Smooth muscle cell (in vitro differentiated cells): Measurements from ENCODE around the gene MYEOV. TPM values are rescaled to one million over a fixed set of nuclear protein-coding genes. Genes with fewer than 3 reads are reported as not detected.

Experiments used
- DNase-seq: peaks from one replicate; lab custom pipeline; 2025; ENCODE audit not compliant: unreplicated experiment; lab: John Stamatoyannopoulos, UW
- H2AFZ ChIP-seq: fragments of 200-600 bp; sonication (generic); 2 replicates; pipeline ENCODE4 v1.6.0; 2016; ENCODE audit warnings: antibody characterized with exemption, low read depth, mild to moderate bottlenecking
- H3F3A ChIP-seq: fragments of 200-600 bp; sonication (generic); 2 replicates; pipeline ENCODE4 v1.6.0; 2017; ENCODE audit warnings: antibody characterized with exemption, low read depth
- H3K27ac ChIP-seq: fragments of 200-600 bp; sonication (generic); 2 replicates; pipeline ENCODE4 v1.5.1; 2016; ENCODE audit warnings: low read depth, mild to moderate bottlenecking
- H3K27me3 ChIP-seq: fragments of 200-600 bp; sonication (generic); 2 replicates; pipeline ENCODE4 v1.6.1; 2016; ENCODE audit warnings: low read depth, mild to moderate bottlenecking
- H3K36me3 ChIP-seq: fragments of 200-600 bp; sonication (generic); 2 replicates; pipeline ENCODE4 v1.5.1; 2016; ENCODE audit warnings: low read depth
- H3K4me1 ChIP-seq: fragments of 200-600 bp; sonication (generic); 2 replicates; pipeline ENCODE4 v1.5.1; 2016; ENCODE audit warnings: low read depth
- H3K4me2 ChIP-seq: fragments of 200-600 bp; sonication (generic); 2 replicates; pipeline ENCODE4 v1.6.0; 2016; ENCODE audit warnings: mild to moderate bottlenecking
- H3K4me3 ChIP-seq: fragments of 200-600 bp; sonication (generic); 2 replicates; pipeline ENCODE4 v1.5.1; 2016; ENCODE audit warnings: mild to moderate bottlenecking
- H3K79me2 ChIP-seq: fragments of 200-600 bp; sonication (generic); 2 replicates; pipeline ENCODE4 v1.6.0; 2016; ENCODE audit warnings: low read depth, mild to moderate bottlenecking
- H3K9ac ChIP-seq: fragments of 200-600 bp; sonication (generic); 2 replicates; pipeline ENCODE4 v1.6.0; 2016; ENCODE audit warnings: low read depth
- H3K9me3 ChIP-seq: fragments of 200-600 bp; sonication (generic); replicated peaks from 2 replicates; pipeline ENCODE4 v1.5.1; 2016; ENCODE audit warnings: low read depth
- H4K20me1 ChIP-seq: fragments of 200-600 bp; sonication (generic); 2 replicates; pipeline ENCODE4 v1.6.0; 2016; ENCODE audit warnings: low read depth
- WGBS: methylation state at CpG from one replicate; pipeline ENCODE4 v1.1.7; 2016; ENCODE audit warnings: low lambda C conversion rate; 5-methylcytosine and 5-hydroxymethylcytosine counted together
- polyA plus RNA-seq: library from polyadenylated mRNA; unstranded; fragments of >200 nt; fragmentation: Nextera tagmentation; extraction: Ambion mirVana; gene quantifications from 2 replicates; pipeline ENCODE4 v1.2.1, GENCODE V29; 2016
- total RNA-seq: library from RNA; depleted of rRNA; stranded (reverse); fragments of >200 nt; gene quantifications from 2 replicates; pipeline ENCODE4 v1.2.3, GENCODE V29; 2014
- TF ChIP-seq, protein P1 (sequence below): fragments of 200-600 bp; sonication (generic); IDR thresholded peaks from 2 replicates; pipeline ENCODE4 v1.5.1; 2017; ENCODE audit warnings: borderline replicate concordance, mild to moderate bottlenecking, antibody characterized with exemption; ENCODE audit not compliant: insufficient read depth, poor library complexity, severe bottlenecking

The MYEOV gene
- total RNA-seq (not detected in 2 replicates), polyA plus RNA-seq (0.33 and 1.1 TPM in 2 replicates)

DNA sequence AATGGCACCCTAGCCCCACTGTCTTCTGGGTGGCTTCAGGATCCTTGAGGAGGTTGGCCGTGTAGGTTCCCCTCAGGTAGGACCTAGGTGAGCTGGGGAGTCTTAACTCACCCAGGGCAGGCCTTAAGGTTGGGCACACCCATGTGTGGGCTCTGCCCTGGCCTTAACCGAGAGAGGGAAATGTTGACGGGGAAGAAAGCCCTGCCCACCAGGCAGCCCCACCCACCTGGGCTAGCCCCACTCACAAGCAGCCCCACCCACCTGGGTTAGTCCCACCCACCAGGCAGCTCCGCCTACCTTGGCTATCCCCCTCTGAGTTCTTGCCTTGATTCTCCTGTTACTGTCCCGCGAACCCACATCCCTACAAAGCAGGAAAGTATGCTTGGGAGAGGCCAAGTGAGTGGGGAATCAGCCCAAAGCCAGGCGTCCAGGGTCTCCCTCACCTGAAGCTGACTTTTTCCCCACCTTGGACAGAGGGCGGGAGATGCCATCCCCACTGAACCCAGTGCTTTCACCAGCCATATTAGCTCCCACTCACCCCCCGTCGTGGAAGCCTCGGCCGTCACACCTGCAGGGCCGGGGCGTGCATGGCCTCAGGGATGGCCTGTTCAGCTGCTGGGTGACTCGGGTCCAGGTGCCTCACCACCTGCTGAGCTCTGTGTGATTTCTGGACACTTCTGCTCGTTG, at the start of gene MYEOV:
TSS of gene MYEOV (plus strand) at position 337 of the 687 bp plus-strand sequence. CDS start 1,200 bp downstream, outside the sequence.
- TF ChIP-seq, protein P1, sequence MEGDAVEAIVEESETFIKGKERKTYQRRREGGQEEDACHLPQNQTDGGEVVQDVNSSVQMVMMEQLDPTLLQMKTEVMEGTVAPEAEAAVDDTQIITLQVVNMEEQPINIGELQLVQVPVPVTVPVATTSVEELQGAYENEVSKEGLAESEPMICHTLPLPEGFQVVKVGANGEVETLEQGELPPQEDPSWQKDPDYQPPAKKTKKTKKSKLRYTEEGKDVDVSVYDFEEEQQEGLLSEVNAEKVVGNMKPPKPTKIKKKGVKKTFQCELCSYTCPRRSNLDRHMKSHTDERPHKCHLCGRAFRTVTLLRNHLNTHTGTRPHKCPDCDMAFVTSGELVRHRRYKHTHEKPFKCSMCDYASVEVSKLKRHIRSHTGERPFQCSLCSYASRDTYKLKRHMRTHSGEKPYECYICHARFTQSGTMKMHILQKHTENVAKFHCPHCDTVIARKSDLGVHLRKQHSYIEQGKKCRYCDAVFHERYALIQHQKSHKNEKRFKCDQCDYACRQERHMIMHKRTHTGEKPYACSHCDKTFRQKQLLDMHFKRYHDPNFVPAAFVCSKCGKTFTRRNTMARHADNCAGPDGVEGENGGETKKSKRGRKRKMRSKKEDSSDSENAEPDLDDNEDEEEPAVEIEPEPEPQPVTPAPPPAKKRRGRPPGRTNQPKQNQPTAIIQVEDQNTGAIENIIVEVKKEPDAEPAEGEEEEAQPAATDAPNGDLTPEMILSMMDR: no peak
- Histone ChIP-seq H3K9ac (no peak within 1 kb of the TSS), H3K79me2 (no peaks in the 10 kb centered on the region), H3K27ac (no peak within 1 kb of the TSS), H3K4me1 (peaks cover 8% of the 10 kb centered on the region), H3K4me2 (no peak within 1 kb of the TSS), H3K36me3 (no peaks in the 10 kb centered on the region), H3F3A (no peaks in the 10 kb centered on the region), H3K4me3 (no peak within 1 kb of the TSS), H3K9me3 (no peaks in the 10 kb centered on the region), H2AFZ (no peak within 1 kb of the TSS), H3K27me3 (no peaks in the 10 kb centered on the region), H4K20me1 (no peaks in the 10 kb centered on the region)
- WGBS: 89% methylated on average over 14 of the region's 16 CpGs
- DNase-seq: no peak

DNA sequence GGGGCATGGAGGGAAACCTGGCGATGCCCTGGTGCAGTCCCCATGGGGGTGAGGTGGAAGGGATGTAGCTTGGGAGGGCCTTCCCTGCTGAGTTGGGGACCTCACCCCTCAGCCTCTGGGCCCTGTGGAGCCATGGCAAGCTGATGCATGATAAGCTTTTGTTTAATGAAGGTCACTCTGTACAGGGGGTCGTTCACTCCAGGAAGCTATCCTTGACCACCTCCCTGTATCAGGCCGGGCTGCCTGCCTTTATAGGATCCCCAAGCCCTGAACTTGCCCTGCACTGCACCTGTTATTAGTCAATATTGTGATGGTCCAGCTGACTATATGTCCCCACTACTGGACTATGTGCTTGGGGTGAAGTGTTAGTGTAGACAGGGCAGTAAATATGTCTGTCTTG, 49.7 kb upstream of the MYEOV start:
- no peak for DNase-seq
- no peak overlapping the region for H2AFZ ChIP-seq
- H3K4me3 ChIP-seq: no peak overlapping the region
- H3K36me3 ChIP-seq: no peaks in the 10 kb centered on the region
- no peak overlapping the region for H3K9ac ChIP-seq
- H3K4me1 ChIP-seq: no peaks in the 10 kb centered on the region
- no peaks in the 10 kb centered on the region for H3F3A ChIP-seq
- H4K20me1 ChIP-seq: no peaks in the 10 kb centered on the region
- no peak overlapping the region for H3K4me2 ChIP-seq
- TF ChIP-seq, protein P1: no peak
- H3K27ac ChIP-seq: no peak overlapping the region
- peaks cover 6% of the 10 kb centered on the region for H3K27me3 ChIP-seq
- no peaks in the 10 kb centered on the region for H3K9me3 ChIP-seq
- H3K79me2 ChIP-seq: no peaks in the 10 kb centered on the region
- WGBS: 96% methylated on average over 3 of the region's 3 CpGs

DNA sequence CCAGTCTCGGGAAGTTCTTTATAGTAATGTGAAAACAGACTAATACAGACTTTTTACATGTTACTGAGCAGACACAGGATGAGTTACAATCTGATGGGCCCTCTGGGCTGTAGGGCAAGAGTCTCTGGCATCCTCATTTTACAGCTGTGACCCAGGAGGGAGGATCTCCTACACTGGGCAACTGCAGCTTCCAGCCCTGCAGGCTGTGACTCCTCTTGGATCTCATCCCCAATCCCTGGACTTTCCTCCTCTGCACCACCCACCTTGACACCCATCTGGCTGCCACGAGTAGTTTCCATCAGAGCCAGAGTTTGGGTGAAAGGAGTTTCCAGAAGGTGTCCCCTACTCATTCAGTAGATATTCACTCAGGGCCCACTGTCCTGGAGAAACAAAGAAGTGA, 48.9 kb upstream of the MYEOV start:
- Histone ChIP-seq H2AFZ (no peak overlapping the region), H3K27me3 (peaks cover 6% of the 10 kb centered on the region), H3K79me2 (no peaks in the 10 kb centered on the region), H3F3A (no peaks in the 10 kb centered on the region), H3K36me3 (no peaks in the 10 kb centered on the region), H3K27ac (no peak overlapping the region), H3K4me3 (no peak overlapping the region), H4K20me1 (no peaks in the 10 kb centered on the region), H3K4me1 (peaks cover 7% of the 10 kb centered on the region), H3K4me2 (no peak overlapping the region), H3K9me3 (no peaks in the 10 kb centered on the region), H3K9ac (no peak overlapping the region)
- 90% methylated on average over 2 of the region's 2 CpGs for WGBS
- TF ChIP-seq, protein P1: no peak
- no peak for DNase-seq
